NCI-H82 treated with DMSO at 0.1 percent for 48 hours (cell line): Measurements from ENCODE around the gene PADI3.
"Not testable (repeated sequence)": the region's sequence is repeated elsewhere in the genome, so short reads cannot be mapped to it uniquely, and the experiment has no call there.

Experiments used
- DNase-seq: peaks from one replicate; lab custom pipeline; 2025; ENCODE audit not compliant: unreplicated experiment; lab: John Stamatoyannopoulos, UW

PADI3 gene

DNA sequence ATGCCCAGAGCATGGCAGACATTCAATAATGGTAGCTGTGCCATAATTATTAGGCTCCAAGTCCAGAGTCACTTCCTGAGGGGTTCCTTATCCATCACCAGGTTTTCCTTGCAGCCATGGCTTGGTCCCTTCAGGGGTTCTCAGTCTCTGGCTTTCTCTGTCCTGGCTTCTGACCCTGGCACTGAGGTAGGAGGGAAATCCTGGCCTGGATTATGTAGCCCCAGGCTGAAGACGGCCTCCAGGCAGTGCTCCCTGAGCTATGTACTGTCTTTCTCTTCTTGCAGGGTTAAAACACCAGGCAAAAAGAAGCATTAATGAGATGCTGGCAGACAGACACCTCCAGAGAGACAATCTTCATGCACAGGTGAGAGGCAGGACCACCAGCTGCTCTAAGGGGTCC lies 9.5 kb upstream of the PADI3 start:
- peak; percentile 37 for DNase-seq

DNA sequence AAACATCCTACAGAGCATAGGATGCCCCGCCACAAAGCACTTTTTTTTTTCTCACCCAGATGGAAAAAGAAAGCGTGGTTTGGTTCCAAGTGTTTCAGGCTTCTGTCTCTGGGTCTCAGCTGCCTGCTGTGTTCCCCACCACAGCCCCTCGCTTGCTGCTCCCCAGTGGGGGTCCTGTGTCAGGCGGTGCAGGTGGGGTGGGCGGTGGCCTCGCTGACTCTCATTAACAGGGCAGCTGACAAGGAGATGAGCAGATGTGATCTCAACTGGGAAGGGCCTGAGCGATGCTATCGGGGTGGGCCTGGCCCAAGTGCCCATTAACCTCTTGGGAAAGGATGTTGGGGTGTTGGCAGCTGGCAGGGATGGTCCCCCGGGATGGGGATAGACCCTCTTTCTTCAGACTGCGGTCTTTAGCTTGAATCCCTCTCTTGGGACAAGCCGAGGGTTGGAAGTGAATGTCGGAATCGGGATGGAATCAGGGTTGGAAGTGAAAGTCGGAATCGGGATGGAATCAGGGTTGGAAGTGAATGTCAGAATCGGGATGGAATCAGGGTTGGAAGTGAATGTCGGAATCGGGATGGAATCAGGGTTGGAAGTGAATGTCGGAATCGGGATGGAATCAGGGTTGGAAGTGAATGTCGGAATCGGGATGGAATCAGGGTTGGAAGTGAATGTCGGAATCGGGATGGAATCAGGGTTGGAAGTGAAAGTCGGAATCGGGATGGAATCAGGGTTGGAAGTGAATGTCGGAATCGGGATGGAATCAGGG lies 7.7 kb upstream of the PADI3 start:
- DNase-seq, result not testable (repeated sequence)

DNA sequence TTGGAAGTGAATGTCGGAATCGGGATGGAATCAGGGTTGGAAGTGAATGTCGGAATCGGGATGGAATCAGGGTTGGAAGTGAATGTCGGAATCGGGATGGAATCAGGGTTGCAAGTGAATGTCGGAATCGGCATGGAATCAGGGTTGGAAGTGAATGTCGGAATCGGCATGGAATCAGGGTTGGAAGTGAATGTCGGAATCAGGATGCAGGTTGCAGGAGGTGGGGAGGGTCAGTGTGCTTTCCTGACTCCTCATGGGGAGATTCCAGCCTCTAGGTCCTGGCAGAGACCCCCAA lies 7.2 kb upstream of the PADI3 start:
- DNase-seq, result not testable (repeated sequence)

DNA sequence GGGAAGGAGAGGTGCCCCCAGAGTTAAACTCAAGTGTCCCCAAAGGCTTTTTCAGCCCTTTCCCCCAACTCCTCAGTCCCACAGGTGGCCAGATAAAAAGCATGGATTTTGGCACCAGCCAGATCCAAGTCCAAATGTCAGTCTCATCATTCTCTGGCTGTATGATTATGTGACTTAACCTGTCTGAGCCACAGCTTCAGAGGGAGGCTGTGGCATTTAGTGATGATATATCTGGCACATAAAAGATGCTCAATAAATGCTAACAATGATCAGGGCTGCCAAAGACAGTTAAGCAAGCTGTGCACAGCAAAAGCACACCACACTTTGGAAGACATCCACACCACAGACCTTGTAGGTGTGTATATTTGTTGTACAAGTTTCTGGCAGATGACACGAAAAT lies 5.6 kb upstream of the PADI3 start:
- DNase-seq, result no peak

DNA sequence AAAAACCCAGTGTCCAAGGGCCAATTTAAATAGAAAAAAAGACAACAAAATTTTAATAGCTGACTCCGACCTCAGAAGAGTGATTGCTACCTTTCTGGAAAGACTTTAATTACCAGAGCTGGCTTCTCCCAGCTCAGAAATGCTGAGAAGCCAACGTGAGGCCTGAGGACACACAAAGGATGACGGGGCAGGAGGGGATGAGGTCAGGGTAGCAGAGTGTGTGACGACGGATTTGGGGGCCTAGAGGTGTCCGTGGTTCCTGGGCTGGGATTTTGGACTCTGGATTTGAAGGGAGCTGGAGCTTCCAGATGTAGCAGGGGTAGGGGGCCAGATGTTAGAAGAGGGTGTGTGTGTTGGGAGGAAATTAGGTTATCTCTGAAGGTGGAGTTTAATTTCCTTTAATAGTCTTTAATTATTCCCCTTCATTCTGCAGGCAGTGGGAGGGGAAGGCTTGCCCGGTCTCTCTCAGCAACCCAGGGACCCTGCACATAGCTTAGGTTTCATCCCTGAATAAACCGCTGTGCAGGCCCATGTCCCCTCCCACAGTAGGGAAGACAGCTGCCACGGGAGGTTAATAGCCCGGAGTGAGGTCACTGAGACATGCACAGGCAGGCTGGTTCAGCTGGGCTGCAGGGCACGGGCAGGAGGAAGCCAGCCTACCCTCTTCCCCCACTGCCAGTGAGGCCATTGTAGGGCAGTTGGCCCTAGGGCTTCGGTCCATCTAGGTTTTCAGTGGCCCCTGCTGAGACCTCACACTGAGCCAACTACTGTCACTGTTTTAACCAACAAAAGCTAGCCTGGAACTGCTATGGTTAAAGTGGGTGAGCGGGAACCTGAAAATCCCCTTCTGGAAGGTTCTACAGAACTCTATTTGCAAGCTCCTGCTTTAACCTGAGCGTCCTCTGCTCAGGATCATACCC lies 3.8 kb upstream of the PADI3 start:
- DNase-seq, result no peak

DNA sequence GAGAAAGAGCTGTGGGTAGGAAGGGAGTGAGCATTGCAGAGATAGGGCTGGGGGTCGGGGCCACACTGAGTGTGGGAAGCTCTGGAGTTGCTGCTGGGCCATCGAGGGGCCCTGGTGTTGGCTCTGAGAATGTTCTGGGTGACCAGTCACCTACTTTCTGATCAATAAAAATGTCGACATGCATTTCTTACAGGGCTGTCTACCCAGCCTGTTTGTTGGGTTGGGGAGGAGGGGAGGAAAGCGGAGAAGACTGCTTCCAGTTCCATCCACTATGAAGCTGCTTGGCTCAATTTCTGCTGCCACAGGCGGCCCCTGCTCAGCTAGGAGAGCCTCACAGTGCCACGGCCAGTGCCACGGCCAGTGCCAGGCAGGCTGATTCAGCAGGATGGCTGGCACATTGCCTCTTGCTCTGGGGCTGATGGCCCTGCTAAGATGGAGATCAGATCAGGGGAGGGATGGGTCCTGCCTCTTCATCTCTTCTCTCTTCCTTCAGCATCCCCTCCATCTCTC lies 3.0 kb upstream of the PADI3 start:
- no peak for DNase-seq

DNA sequence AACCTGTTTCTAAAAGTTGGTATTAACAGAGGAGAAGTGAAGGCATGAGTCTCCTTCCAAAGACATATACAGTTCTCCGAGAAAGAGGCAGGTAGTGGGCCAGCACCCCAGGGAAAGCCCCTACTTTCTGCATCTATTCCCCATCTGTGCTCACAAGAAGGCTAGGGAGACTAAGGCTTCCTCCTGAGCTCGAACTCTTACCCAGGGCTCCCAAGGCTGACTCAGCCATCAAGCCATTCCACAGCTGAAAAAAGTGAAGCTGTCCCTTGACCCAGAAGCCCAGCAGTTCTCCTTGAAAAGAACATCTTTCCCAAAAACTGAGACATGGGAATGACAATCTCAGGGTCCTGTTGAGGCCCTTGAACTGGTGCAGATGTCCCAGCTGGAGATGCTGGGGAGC lies 1.9 kb upstream of the PADI3 start:
- DNase-seq, result no peak

DNA sequence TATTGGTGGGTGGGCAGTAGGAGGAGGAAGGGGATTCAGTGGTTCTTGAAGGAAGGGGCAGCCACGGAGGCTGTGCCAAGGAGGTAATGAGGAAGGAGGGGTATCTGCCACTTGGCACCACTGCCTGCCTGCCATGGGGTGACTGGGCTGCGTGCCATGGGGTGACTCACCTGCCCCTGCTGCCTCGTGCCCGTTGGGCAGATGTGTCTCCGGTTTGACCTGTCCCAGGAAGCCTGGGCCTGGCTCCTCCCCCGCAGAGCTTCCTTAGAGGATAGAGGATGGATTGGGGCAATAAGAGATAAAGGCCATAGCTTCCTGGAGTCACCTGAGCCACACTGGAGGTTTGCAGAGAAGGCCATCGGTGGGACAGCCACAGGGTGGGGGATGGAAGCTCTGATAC lies 1.7 kb downstream of the PADI3 start:
- no peak for DNase-seq

DNA sequence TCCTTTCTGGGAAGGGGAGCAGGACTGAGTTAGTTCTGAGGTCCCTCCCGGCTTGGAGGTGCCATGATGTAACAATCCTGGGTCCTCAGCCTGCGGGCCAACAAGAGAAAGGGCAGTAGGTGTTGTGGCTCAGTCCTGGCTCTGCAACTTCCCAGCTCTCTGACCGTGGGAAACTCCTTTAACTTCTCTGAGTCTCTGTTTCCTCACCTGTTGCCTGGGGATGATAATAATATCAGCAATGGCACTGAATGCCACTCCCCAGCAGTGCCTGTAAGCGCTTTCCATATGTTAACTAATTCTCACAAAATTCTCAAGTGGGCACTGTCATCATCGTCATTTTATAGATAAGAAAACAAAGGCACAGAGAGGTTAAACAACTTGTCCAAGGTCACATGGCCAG lies 2.3 kb downstream of the PADI3 start:
- DNase-seq, result no peak

DNA sequence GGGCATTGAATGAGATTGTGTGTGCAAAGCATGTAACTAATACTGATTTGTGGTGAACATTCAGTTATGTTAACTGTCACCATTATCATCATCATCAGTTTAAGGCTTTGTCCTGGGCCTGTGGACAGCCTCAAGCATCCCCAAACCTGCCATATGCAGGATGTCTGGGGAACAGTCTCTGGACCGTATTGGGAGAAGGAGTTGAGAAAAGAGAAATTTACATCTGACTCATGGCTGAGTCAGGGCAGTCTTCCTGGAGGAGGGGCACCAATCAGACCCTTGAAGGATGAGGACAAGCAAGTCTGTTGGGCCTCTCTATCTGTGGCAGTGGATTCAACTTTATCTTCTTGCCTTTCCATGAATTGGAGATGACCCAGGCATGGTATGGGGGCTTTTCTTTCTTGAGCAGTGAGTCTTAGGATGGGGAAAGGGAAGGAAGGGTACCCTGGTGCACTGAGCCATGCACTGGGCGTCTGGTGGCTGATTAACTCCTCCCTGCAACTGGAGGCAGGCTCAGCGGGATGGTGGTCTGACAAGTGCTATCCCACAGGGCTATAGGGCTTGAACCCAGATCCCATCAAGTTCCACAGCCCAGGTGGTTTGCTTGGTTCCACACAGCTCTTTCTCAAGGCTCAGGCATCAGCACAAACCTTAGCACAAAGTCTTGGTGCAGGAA lies 2.9 kb downstream of the PADI3 start:
- DNase-seq, result no peak

DNA sequence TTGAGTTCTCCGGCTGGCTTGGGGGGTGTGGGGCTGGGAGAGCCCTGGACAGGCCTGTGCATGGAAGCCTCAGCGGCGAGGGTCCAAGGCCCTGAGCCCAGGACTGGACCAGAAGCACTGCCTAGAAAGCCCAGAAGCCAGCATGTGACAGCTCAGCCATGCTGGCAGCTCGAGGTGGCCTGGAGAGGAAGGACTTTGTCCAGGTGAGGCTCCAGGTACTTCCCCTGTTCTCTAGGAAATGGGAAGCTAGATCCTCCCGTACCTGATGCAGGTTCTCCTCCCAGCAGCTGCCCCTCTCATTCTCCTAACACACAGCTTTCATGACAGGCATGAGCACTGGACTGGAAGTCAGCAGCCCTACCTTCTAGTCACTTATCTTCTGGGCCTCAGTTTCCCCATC lies 6.4 kb downstream of the PADI3 start:
- DNase-seq, result no peak

DNA sequence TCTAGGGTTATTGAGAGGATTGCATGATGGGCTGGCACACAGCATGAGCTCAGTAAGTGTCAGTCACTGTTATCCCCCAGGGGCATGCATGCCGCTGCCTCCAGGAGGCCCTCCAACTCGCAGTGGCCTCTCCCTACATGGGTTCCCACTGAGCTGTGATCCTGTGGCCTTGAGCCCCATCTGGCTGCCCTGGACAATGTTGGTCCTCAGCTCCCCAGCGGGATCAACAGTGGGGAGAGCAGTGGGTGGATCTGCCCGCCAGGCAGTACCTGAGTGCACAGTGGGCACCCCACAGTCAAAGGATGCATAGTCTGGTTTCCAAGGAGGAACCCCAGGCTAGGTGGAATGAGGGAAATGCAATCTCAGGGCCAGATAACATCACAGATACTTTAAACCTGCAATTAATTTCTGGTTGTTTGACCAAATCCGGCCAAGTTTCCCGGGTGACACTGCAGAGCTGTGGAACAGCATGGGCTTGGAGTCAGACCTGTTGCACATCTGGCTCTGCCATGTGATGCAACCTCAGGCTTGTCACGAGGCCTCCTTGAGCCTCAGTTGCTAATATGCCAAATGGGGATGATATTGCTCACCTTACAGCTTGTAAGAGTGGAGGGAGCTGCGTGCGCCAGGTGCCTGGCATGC lies 9.3 kb downstream of the PADI3 start:
- no peak for DNase-seq

DNA sequence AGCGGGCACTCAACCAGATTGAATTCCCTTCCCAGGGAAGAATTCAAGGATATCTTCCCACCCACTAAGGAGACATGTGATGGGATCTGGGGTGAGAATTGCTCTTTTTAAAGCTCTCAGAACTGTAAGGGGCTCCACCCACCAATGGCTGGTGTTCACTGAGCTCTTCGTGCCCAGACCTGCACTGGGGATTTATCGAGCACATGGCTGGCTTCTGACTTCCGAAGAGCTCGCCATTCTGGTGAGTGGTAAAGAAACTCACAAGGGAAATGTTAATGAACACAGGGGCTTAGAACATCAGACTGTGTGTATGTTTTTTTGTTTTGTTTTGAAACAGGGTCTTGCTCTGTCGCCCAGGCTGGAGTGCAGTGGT lies 9.8 kb downstream of the PADI3 start:
- no peak for DNase-seq

DNA sequence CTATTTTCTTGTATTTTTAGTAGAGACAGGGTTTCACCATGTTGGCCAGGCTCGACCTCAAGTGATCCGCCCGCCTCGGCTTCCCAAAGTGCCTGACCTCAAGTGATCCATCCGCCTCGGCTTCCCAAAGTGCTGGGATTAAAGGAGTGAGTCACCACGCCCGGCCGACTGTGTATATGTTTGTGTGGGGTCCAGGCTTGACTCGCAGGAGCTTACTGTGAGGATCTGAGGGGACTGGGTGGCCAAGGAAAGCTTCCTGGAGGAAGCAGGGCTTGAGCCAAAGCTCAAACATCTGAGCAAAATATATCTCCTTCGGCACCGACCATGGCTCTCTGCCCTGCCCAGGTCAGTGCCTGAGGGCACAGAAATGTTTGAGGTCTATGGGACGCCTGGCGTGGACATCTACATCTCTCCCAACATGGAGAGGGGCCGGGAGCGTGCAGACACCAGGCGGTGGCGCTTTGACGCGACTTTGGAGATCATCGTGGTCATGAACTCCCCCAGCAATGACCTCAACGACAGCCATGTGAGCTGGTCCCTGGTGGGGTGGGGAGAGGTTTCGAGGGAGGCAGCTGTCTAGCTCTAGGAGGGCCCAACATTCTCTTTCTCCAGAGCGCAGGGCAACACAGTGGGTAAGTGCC lies 10.5 kb downstream of the PADI3 start:
- DNase-seq, result no peak

DNA sequence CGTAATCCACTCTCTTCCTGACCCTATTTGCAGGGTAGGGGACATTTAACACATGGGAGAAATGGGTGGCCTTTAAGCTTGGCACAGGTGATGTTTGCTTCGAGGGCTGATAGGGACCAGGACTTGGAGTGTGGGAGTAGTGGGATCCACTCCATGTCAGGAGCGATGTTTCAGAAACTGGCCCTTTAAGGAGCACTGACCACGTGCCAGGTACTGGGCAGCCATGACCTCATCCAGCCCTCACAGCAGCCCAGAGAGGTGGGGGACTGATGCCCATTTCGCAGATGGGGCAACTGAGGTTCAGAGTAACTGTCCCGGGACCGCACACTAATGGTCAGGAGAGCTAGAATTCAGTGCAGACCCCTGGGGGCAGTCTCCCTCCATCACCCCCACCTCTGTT lies 11.4 kb downstream of the PADI3 start:
- DNase-seq, result no peak

DNA sequence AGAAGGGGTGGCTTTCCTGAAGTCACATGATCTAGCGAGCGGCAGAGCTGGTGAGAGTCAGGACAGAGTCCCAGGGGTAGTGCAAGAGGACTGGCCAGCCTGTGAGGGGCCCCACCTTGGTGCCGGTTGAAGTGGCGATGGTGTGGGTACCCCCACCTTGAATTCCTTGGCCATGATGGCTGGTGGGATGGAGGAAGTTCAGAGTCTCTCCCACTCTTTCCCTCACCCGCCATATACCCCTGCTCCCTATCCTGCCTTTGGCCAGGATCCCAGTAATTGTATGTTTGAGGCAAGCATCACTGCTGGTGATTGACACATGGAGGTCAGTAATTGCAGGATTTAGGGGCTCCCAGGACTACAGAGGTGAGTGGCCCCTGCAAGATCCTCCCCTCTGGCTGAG lies 11.8 kb downstream of the PADI3 start:
- DNase-seq, result no peak

DNA sequence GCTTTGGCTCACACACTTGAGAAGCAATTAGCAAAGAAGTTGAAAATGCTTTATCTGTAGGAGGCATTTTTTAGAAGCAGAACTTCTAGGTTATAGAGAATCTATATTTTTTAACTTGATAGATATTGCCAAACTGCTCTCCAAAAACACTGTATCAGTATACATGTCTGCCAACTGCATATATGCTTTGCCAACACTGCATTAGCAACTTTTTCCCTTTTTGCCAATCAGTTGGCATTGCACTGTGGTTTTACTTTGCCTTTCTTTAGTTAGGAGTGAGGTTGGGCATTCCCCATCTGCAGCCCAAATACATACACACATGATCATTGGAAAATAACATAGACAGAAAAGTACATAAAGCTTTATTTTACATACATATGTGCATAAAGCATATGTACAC lies 15.0 kb downstream of the PADI3 start:
- no peak for DNase-seq

DNA sequence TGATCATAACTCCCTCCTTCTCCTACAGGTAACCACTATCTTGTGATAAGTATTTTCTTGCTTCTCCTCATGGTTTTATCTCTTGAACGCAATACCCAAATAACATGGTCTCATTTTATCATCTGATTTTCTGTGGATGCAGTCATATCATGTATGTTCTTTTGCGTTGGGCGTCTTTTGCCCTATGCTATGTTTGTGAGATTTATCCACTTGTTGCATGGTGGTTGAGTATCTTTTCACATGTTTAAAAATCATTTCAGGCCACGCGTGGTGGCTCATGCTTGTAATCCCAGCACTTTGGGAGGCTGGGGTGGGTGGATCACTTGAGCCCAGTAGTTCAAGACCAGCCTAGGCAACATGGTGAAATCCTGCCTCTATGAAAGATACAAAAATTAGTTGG lies 15.6 kb downstream of the PADI3 start:
- no peak for DNase-seq

DNA sequence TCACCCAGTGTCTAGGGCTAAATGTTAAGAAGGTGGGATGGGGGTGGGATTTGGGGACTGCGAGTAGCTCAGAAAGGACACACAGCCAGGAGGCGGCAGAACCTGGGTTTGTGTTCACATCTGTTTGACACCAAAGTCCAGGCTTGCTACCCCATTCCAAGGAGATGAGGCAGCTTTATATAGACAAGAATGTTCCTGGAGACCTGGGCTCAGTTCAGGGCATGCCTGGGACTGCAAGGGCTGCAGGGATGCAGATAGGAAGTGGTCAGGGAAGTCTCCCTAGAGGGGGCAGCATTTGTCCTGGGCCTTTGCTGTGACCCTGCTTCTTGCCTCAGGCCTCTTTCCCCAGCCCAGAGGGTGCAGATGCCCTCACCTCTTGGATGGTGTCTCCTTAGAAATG lies 16.3 kb downstream of the PADI3 start:
- DNase-seq, result no peak

DNA sequence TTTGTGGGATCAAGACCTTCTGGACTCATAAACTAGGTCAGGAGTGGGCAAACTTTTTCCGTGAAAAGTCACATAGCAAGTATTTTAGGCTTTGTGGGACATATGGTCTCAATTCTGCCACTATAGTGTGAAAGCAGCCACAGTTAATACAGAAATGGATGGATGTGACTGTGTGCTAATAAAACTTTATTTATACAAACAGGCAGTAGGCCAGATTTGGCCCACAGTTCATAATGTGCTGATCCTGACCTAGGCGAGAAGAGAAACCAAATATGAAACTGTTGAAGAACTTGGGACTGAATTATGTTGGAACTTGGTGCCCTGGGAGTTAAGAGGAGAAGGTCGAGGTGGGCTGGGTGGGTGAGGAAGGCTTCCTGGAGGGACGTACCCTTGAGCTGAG lies 17.1 kb downstream of the PADI3 start:
- no peak for DNase-seq
